Melanocyte of skin (primary cell): ENCODE data around the gene HDHD5. TPM values are rescaled to one million over a fixed set of nuclear protein-coding genes. Genes with fewer than 3 reads are reported as not detected.

Experiments used
- total RNA-seq, 2 donors: library from RNA; depleted of rRNA; stranded (reverse); fragments of >200 nt; gene quantifications; 2 replicates each; pipeline ENCODE4 v1.2.3, GENCODE V29; 2012

The HDHD5 gene
- 10 to 100 TPM; 32.0 to 43.6 TPM for total RNA-seq

DNA sequence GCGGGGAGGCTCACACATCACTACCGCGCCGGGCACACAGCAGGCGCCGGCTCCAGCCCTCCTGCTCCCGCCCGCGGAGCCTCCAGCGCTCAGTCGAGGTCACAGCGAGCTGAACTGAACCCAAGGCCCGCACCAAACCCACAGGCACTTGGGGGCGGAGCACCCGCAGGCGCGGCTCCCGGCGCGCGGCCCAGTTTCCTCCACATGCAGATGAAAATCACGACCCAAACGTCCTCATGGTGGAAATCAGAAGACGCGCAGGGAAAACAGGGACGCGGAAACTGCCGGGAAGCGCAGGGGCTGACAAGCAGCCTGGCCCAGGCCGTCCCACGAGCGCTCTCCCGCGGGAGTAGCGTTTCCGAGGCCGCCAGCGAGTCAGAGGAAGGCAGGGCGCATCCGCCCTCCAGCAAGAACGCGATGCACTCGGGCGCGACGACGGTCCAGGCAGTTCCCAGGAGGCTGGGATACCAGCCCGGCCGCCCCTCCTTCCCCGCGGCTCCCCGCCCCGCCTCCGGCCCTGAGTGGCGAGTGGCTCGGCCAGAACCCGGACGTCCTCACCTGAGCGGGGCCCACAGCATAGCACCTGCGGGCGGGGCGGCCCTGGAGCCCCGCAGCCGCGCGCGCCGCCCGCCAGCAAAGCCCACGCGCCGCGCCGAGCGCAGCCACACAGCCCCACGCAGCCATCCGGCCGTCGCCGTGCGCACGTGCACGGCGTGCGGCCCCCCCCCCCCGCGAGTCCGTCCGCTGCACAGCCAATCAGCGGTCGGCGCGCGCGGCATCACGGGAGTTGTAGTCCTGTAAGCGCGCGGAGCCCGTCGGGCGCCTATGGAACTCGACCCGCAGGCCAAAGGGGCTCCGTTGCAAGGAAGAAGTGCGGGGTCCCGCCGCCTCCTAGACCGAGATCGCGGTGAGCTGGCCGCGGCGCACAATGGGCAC lies at the start of gene HDHD5:
TSS of gene HDHD5 (minus strand) at position 710 of the 936 bp plus-strand sequence. CDS start at position 684, 26 bp downstream.

DNA sequence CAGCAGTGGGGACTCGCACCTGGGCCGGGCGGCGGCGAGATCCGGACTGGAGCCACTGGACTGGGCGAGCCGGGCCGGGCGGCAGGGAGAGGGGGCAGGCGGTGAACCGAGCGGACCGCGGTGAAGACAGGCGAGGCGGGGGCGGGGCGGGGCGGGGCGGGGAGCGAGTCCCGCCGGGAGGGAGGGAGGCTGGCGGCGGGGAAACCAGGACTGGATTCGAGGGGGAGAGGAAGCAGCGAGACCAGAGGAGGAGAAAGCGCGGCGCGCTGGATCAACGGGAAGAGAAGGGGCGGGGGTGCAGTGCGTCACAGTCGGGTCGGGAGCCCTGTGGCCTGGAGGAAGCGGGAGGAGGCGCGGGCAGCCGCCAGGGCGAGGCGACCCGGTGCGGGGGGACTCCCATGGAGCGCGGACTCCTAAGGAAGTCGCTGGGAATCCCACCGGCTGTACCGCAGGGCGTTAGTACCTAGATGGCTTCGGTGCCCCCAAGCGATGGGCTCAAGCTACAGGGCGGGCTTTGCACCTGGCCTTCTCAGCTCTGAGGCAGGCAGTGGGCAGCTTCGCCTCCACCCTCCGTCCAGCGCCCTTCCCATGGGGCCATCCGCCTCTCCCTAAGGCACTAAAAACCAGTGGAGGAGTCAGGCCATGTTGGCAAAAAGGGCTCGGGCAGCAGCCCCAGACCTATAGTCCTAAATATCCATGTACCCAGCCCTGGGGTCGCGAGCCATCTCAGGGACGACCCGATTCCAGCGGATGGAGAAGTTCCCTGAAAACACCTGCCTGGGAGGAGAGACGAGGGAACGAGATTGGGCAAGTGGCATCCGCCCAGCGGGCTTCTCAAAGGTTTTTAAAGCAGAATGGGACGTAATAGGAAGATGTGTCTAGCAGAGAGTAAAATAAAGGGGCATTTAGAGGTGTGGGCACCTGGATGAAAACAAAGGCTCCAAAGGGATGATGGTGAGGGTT lies 37.6 kb downstream of the HDHD5 start, which contains the start of gene TMEM121B:
TSS of gene TMEM121B (minus strand) at position 128 of the 963 bp plus-strand sequence. CDS start 233 bp downstream, outside the sequence.

Other genes with a start within 250 kb of the HDHD5 start
- under 1 TPM; under 0.01 to 1.00 TPM for gene GAB4, start 151.1 kb downstream of the HDHD5 start, total RNA-seq
- 1 to 10 TPM; 4.7 to 6.2 TPM for gene IL17RA, start 74.3 kb downstream of the HDHD5 start, total RNA-seq
- under 1 TPM; under 0.01 to 0.34 TPM for gene TMEM121B, start 37.9 kb downstream of the HDHD5 start, total RNA-seq
- gene ADA2, start 60.2 kb upstream of the HDHD5 start, total RNA-seq, result under 1 TPM; under 0.01 to 0.33 TPM
- 1 to 10 TPM; 2.1 to 3.7 TPM for gene CECR2, start 210.2 kb upstream of the HDHD5 start, total RNA-seq